ENCODE data around the gene MGST1.

- TF ChIP-seq GATA3 (IDR thresholded peaks at IDR 0.05; ENCODE audit: low read depth, low read length) (no peak), GATA2 (IDR thresholded peaks at IDR 0.05; ENCODE audit: low read depth, low read length) (no peak)
Observed at GRCh38 chr12:16307856-16308475, 39.5 kb upstream of the MGST1 start.
